HG03565 (cell line): ENCODE measurements around the gene MVK.

ENCODE experiments used
- ATAC-seq: cut with Tn5 transposase; IDR thresholded peaks from one replicate; pipeline ENCODE4 v1.9.1; 2021; ENCODE audit warnings: mild to moderate bottlenecking, moderate library complexity; ENCODE audit not compliant: unreplicated experiment

The MVK gene

DNA sequence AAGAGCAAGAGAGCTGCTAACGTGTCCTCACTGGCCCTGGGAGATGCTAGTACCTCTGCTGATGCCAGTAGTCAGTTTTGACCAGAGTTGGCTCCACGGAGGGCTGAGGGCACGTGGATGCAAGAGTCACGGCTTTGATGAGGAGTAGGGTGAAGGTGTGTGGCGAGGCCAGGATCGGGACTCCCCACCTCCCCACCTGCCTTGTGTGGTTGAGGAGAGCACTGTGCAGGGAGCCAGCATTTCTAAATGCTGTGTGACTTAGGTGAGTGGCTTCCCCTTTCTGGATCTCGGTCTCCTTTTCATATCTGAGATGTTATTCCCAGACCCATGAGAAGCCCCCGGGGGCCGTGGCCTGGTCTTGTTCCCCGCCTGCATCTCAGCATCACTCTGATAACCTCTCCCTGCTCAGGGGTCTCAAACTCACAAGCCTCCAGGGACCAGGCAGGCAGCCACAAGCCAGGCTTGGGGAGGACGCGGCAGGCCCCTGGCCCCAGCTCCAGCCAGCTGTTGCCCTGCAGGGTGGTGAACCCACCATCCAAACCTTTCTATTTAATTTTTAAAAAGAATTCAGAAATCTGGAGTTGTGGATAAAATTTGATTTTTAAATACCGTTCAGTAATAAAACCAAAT is 32.1 kb downstream of the MVK start:
- no peak for ATAC-seq

DNA sequence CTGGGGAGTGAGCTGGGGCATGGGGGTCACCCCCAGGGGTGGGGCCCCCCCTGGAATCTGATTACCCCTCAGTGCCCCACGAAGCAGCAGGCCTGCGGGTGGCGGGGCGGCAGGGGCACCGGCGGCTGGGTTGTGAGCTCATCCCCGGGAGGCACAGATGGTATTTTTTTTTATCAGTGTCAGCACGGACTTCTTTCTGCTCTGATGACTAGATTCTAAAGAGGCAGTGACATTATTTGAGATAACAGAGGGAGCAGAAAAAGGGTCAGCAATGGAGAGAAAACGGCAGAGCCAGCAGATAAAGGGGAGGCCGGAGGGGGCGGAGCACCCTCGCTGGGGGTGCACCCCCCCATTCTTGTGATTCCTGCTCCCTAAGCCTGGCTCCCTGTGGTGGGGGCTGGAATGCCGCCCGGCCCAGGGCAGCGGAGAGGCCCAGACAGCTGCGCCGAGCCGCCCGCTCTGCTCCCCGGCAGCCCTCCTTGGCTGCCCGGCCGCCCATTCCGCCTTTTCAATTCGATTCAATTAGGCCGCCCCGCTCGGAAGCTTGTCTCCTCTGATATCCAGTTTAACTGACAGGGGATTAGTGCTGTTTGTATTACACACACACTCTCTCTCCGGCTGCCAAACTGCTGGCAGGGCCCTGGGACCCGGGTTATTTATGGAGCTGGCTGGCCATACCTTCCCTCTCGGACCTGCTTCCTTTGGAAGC is 32.9 kb downstream of the MVK start:
- no peak for ATAC-seq

DNA sequence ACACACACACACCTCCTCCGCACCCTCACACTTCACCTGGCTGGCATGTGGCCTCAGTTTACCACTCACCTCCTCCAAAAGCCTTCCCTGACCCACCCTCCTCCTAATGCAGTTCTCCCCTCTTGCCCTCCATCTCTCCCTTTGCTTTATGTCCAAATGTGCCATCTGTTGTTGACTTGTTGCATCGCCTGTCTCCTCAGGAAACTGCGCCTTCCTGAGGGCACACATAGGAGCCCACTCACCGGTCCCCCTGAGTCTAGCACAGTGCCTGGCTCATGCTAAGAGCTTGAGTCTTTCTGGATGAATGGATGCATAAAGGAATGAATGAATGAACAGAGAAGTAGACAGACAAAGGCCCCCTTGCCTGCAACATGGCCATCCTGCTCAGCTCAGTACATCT is 34.0 kb downstream of the MVK start:
- ATAC-seq, result no peak

DNA sequence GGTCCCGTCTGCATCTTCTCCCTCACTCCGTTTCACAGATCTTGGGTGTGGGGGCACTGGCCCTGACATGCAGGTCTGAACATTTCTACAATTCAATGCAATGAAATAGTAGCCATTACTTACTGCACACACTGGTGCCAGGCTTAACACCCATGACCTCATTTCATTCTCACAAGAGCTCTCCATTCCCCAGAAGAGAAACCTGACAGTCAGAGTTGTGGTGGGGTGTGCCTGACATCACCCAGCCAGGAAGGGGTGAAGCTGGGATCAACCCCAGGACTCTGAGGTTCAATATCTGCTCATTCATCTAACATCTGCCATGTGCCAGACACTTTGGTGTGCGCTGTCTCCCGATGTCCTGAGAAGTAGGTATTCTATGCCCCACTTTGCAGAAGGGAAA is 34.7 kb downstream of the MVK start:
- ATAC-seq, result no peak

DNA sequence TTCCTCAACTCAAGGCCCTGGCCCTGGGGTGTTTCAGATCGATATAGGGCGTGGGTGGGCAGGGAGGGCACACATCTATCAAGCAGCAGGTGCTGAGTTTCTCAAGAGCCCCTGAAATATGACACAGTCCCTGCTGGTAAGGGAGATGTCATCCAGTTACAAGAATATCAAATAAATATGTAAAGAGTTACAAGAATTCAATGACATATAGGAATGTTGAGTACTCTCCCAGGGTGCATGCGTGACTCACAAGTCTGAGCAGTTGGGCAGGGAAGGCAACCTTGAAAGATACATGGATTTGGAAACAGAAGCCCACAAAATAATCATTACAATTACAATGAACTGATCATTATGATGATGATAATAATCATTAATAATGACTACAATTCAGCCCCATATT is 35.2 kb downstream of the MVK start:
- no peak for ATAC-seq

DNA sequence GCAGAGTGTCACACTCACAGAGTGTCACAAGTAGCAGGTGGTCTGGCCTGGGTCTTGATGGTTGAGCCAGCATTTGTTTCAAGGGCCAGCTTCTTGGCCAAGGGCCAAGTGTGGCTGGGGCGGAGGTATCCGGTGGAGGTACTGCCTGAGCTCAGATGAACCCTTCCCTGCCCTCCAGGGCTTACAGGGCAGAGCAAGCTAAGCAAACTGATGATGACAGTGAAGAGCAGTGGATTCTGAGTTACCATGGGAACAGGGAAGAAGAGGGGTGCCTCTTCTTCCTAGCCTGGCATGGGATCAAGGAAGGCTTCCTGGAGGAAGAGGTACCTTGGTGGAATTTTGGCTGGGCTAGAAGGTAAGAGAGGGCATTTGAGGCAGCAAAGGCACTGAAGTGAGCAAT is 35.7 kb downstream of the MVK start:
- ATAC-seq, result no peak

DNA sequence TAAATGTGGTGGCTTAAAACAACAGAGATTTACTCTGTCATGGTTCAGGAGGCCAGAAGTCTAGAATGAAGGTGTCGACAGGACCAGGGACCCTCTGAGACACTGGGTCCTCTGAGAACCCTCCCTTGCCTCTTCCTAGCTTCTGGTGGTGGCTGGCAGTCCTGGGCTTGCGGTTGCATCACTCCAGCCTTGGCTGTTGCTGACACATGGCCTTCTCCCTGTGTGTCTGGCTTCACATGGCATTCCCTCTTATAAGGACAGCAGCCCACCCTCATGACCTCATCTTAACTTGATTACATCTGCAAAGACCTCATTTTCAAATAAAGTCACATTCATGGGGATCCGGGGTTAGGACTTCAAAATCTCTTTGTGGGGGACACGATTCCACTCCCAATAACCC is 36.9 kb downstream of the MVK start:
- ATAC-seq, result no peak

DNA sequence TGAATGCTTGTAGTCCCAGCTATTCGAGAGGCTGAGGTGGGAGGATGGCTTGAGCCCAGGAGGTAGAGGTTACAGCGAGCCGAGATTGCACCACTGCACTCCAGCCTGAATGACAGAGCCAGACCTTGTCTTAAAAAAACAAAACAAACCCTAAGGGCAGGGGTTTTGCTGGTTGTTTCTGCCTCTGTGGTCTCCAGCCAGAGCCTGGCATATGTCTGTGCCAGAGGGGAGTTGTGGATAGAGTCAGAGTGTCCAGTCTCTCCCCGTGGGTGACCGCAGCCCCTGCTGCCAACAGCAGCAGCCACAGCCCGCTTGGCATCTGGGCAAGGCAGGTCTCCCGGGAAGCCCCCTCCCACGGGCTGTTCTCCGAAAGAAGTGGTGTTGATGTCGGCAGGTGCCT is 37.6 kb downstream of the MVK start:
- no peak for ATAC-seq

DNA sequence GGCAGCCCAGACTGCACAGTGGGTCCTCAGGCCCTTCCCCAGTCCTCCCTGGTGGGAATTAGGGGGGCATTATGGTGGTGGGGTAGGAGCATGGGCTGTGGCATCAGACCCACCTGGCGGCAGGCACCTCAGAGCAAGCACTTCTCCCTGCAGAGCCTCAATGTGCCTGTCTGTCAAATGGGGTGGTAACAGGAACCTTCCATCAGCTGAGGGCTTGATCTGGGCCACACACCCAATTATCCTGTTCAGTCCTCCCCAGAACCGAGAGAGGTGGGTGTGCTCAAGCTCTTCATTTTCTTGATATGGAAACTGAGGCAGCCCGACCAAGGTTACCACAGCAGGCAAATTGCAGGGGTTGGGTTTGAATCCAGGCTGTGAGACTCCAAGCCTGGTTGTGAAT is 38.4 kb downstream of the MVK start:
- no peak for ATAC-seq

DNA sequence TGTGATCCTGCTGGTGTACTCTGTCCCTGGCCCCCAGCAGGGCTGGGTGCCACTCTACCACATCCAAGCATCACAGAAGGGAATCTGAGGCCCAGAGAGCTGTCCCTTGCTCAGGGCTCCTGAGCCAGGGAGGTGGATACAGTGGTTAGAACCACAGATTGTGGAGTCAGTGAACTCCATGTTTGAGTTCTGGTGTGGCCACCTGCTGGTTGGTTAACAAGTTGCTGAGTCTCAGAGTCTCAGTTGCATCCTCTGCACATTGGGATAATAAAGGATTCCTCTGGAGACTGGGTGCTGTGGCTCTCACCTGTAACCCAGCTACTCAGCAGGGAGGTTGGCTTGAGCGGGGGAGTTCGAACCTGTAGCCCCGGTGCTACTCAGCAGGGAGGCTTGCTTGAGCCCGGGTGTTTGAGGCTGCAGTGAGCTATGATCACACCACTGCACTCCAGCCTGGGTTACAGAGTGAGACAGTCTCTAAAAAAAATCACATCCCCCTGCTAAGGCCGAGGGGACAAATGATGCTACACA is 39.4 kb downstream of the MVK start:
- no peak for ATAC-seq

DNA sequence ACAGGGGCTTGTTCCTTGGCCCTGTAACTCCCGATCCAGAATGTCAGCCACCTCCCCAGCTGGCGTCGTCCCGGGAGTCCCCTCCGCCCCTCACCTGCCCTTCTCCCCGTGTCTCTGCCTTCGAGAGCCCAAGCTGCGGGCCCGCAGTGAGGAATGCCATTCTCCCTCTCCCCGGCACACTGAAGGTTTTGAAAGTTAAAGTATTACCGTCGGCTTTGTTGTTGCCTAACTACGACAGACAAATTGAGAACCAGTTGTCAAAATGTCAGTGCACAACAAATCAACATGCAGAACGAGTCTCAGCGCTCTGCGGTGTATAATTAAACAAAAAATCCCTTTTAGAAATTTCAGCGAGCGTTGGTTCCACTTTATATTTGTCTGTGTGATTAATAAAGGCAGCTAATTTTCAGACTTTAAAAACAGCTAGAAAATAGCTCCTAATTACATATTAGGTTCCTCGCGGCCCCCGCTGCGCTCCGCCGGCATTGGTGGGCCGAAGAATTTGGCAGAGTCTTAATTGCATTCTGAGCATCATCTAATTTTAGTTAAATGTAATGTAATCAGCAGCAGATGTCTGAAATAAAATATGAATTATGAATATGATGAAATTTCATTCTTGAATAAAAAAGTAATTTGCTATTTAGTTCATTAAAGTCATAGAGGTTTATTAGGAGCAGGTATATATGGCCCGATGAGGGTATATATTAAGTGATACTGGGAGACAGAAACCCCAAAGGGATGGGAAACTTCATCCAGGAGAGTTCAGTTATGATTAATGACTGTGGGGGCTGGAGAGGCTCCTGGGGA is 40.3 kb downstream of the MVK start:
- ATAC-seq, result no peak

DNA sequence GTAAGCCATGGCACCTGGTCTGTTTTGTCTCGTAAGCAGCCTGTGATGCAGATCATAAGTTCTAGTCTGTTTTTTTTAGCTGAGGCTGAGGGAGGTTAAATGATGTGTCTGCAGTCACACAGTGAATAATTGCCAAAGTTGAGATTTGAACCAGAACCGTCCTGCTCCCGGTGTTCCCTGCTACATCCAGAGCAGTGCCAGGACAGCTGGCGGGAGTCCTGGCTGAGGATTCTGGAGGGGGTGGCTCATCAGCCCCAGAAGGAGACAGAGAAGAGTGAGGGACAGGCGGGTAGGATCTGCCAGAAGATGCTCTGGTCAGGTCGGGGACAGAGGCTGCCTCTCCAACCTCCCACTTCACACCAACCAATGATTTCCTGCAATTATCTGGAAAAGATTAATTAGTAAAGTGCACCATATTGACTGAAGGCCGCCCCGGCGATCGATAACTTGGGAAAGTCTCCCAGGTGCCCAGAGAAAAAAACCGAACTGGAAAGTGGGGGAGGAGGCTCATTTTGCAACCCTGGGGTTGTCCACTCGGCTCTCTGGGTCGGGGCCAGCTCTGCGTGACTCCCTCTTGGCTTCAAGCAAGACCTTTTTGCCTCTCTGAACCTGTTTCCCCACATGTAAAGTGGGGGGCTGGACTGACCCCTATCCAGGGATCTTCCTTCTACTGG is 42.1 kb downstream of the MVK start:
- ATAC-seq, result no peak

DNA sequence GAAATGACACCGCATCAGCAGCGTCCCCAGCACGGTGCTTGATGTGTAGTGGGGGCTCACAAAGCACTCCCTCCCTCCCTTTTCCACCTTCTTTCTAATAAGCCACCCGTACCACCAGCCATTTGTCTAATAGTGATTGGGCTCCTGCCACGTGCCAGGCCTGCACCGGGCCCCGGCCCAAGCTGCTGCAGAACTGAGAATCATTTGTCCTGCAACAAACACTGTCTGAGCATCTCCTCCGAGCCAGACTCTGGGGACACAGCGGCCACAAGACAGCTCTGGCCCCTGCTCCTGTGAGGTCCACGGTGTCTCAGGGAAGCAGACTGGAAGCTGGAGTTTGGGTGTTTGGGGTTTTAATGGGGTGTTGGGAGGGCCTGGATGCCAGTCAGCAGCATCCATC is 43.9 kb downstream of the MVK start:
- no peak for ATAC-seq

DNA sequence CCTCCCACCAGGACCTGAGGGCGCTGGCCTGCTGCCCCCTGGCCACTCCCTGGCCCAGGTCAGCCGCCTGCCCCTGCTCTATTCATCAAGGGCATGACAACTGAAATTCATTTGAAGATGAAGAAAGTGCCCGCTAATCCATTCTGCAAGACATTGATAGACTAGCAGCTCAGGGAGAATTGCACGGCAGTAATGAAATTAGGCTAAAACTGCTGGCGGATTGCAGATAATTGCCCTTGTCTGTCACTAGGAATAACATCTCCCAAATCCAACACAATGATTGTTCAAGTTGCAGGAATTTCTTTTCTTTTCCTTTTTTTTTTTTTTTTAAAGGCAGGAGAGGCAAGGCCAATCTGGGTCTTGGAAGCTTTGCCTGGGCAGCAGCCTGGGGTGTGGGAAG is 44.5 kb downstream of the MVK start:
- ATAC-seq, result no peak

DNA sequence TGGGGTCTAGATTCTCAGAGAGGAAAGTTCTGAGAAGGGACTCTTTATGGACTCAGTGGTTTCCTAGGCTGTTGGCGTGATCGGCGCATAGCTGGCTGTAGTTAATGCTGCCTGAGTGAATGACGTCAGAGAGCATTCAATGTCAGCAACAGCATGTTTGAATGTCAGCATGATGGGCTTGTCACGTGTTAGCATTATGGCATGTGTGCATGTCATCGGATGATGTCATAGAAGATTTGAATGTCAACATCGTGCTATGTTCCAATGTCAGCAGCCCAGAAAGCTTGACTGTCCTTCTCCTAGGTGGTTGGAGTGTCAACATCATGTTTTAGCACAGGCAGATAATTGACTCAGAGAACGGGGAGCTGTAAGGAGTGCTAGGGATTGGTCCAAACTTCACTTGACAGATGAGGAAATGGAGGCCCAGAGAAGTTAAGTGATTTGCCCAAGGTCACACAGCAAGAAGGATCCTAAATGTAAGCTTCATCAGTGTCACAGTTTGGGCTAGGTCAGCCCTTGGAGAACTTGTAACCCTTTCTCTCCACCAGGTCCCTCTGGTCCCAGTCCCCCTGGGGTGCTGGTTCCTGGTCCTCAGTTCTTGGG is 45.5 kb downstream of the MVK start:
- no peak for ATAC-seq

DNA sequence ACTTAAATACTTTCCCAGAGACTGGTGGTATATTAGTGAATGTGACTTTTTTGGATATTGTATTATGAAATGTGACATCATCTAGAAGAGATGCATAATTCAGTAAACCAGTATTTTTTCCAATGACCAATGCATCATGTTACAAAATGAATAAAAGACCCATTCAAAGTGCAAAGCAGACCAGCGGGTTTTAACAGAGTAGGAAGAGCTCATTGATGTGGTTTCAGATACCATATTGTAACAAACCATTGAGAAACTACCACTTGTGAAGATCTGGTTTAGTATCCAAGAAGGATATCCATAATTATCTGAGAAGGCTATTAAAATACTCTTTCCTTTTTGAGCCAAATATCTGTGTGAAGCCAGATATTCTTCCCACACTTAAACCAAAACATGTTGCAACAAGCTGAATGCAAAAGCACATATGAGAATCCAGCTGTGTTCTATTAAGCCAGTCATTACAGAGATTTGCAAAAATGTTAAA is 47.7 kb downstream of the MVK start:
- no peak for ATAC-seq

DNA sequence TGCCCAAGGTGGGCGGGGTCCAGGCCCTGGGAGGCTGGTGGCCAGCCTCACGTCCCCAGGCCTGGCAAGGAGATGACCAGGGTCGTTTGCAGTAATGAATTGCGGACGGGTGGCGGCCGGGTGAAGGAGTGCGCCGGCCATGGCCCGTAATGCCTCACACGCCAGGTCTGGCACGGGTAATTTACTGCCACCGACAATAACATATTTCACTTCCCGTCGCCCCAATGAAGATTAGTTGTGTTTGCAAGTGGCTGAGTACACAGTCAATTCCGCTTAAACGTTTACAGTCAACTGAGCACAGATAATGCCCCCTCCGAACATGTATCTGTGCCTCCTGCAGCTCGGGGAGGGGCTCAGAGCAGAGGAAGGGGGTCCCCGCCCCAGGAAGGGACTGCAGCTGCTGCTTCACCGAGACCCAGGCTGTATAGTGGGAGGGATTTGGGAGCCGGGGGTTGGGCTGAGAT is 48.3 kb downstream of the MVK start:
- ATAC-seq, result no peak

DNA sequence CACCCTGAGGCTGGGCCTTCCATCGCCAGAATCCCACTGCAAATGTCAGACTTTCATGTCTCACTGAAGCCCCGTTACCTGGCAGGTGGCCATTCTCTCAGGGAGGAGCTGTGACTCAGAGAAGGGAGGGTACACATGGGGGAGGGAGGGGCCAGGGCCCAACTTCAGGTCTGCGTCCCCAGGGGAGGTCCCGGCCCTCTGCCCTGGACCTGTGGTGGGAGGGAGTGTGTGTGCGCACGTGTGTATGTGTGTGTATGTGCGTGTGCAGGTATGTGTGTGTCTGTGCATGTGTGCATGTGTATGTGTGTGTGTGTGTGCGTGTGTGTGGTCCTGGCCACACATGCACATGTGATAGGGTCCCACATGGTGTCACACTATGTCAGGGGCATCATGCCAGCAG is 50.9 kb downstream of the MVK start:
- ATAC-seq, result no peak

DNA sequence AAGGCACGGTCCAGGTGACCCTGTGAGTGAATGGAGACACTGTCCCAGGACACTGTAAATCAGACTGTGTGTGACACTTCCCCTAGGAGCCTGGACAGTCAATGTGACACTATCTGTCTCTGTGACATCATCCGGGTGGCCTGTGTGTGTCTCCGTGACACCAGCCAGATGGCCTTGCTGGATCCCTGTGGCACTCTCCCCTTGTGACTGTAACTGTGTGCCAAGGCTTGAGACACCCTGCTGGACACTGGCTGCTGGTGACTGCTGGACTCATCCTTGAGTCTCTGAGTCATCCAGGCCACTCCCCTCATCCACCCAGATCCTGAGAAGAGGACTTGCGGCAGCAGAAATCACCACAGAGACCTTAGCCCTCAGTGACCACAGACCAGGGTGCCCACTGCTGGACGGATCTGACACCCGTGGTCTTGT is 51.6 kb downstream of the MVK start:
- ATAC-seq, result no peak

DNA sequence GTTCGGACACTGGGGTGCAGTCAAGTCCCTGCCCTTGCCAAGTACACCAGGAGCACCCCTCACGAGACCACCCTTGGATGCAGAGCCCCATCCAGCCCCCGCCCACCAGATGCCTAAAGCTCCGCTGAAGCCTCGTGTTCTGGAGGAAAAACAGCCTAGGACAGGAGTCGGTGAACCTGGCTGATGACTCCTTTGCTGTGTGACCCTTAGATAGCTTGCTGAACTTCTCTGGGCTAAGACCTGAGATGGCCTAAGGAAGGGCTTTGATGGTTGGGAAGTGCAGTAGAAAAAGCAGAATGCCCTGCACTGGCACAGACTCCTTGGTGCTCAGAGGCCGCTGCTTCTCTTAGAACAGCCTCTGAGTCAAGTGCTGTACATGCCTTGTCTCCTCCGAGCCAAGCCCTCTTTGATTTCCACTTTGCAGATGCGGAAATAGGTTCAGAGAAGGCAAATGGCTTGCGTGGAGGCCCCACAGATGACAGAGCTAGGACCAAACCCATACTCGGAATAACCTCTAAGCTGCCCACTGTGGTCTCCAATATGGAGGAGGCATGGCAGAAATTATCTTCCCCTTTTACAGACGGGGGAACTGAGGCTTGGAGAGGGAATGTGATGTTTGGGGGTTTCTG is 52.3 kb downstream of the MVK start:
- no peak for ATAC-seq
